Natural killer cell (primary cell): ENCODE data around the gene EEIG1. TPM values are rescaled to one million over a fixed set of nuclear protein-coding genes. Genes with fewer than 3 reads are reported as not detected.

Source experiments
- ATAC-seq, 3 donors: fragments of 150-1000 bp in 2 of 3; fragments of 200-7000 bp in 1 of 3; cut with Tn5 transposase; 1 replicate in 1 of 3; 2 replicates in 2 of 3; pipeline ENCODE4 v1.10.0; 2021; ENCODE audit warnings: mild to moderate bottlenecking in 2 of 3, moderate library complexity in 2 of 3
- DNase-seq, 2 donors: peaks; one replicate each; pipeline versions ENCODE4 v3.0.0 to v3.0.0-alpha.2; 2013 to 2021; ENCODE audit warnings: mixed read lengths in 1 of 2
- H3K27ac ChIP-seq: one replicate; pipeline ENCODE4 v1.5.1; 2013; ENCODE audit warnings: mild to moderate bottlenecking, low read length
- H3K27me3 ChIP-seq: one replicate; pipeline ENCODE4 v1.6.1; 2013; ENCODE audit warnings: low read length; ENCODE audit not compliant: control insufficient read depth, insufficient read depth
- H3K36me3 ChIP-seq: one replicate; pipeline ENCODE4 v1.6.1; 2013; ENCODE audit warnings: low read length; ENCODE audit not compliant: control insufficient read depth, insufficient read depth
- H3K4me1 ChIP-seq: one replicate; pipeline ENCODE4 v1.6.1; 2013; ENCODE audit warnings: low read length; ENCODE audit not compliant: control insufficient read depth, insufficient read depth
- H3K4me3 ChIP-seq: one replicate; pipeline ENCODE4 v1.5.1; 2013; ENCODE audit warnings: low read length
- H3K9me3 ChIP-seq: one replicate; pipeline ENCODE4 v1.6.1; 2013; ENCODE audit warnings: low read length; ENCODE audit not compliant: control insufficient read depth, insufficient read depth
- H3K27ac Mint-ChIP-seq, 2 donors: one replicate each; pipeline ENCODE4 v1.8.0; 2022; ENCODE audit warnings: mild to moderate bottlenecking in 2 of 2, mixed read lengths in 2 of 2, moderate library complexity in 1 of 2
- H3K27me3 Mint-ChIP-seq, 2 donors: one replicate each; pipeline ENCODE4 v1.8.0; 2022; ENCODE audit warnings: low read depth in 2 of 2, mixed read lengths in 2 of 2
- H3K36me3 Mint-ChIP-seq: one replicate; pipeline ENCODE4 v1.8.0; 2022; ENCODE audit warnings: mixed read lengths
- H3K4me1 Mint-ChIP-seq, 2 donors: one replicate each; pipeline ENCODE4 v1.8.0; 2022; ENCODE audit warnings: mixed read lengths in 2 of 2
- H3K4me3 Mint-ChIP-seq: one replicate; pipeline ENCODE4 v1.8.0; 2022; ENCODE audit warnings: mild to moderate bottlenecking, moderate library complexity, mixed read lengths
- H3K9me3 Mint-ChIP-seq, 2 donors: one replicate each; pipeline ENCODE4 v1.8.0; 2022; ENCODE audit warnings: mixed read lengths in 2 of 2
- CTCF ChIP-seq: fragments of 200-600 bp; IDR thresholded peaks from one replicate; pipeline ENCODE4 v1.8.0; 2022; ENCODE audit warnings: antibody characterized with exemption
- WGBS: methylation state at CpG from one replicate; pipeline ENCODE4 v1.1.7; 2013; ENCODE audit warnings: missing lambda C conversion rate; ENCODE audit not compliant: insufficient coverage; 5-methylcytosine and 5-hydroxymethylcytosine counted together
- intact Hi-C: fragments of 100-400 bp; cut with micrococcal nuclease; formaldehyde crosslinking; loops from one replicate; pipeline ENCODE4 v1.14.2; 2022
- total RNA-seq, 4 donors: library from RNA; stranded (reverse); fragments of 120-200 nt in 1 of 4; gene quantifications; one replicate each; pipeline versions ENCODE4 v1.2.3 to v1.2.4, GENCODE V29; 2013 to 2022

EEIG1 gene
- total RNA-seq, 3 donors from 2014 or later (not counting 1 experiment from before 2014, with no cell fraction given): 10.3 to 36.0 (median 28.2) TPM

- Histone ChIP-seq H3K4me1 (peaks cover 38% of the 10 kb centered on the region), H3K4me3 (no peak overlapping the region), H3K9me3 (peaks cover 5% of the 10 kb centered on the region), H3K36me3 (no peaks in the 10 kb centered on the region), H3K27ac (no peak overlapping the region), H3K27me3 (no peaks in the 10 kb centered on the region)
- H3K4me1 Mint-ChIP-seq: peaks cover 15% of the 10 kb centered on the region in 2 donors
- DNase-seq (no peak), ATAC-seq (no peak)
- no peaks in the 10 kb centered on the region for H3K27me3 Mint-ChIP-seq
- H3K27ac Mint-ChIP-seq: no peak overlapping the region
- H3K4me3 Mint-ChIP-seq: no peak overlapping the region
- intact Hi-C loops: no loop called here
- 93% methylated on average over 11 of the region's 11 CpGs for WGBS
- H3K36me3 Mint-ChIP-seq: no peaks in the 10 kb centered on the region
- H3K9me3 Mint-ChIP-seq: peaks cover 0 to 3% of the 10 kb centered on the region in 2 donors
- no peak for TF ChIP-seq CTCF
These were observed 23.3 kb upstream of the EEIG1 start for GRCh38 chr9:128003966-128004604.

GRCh38 chr9:128002959-128003358 is 22.2 kb upstream of the EEIG1 start:
- no peaks in the 10 kb centered on the region for H3K36me3 ChIP-seq
- WGBS: 92% methylated on average over 5 of the region's 5 CpGs
- H3K27ac Mint-ChIP-seq: no peak overlapping the region
- peaks cover 28% of the 10 kb centered on the region for H3K4me1 ChIP-seq
- peaks cover under 1% of the 10 kb centered on the region for H3K9me3 ChIP-seq
- H3K4me3 Mint-ChIP-seq: no peak overlapping the region
- no peak for ATAC-seq
- intact Hi-C loops: no loop called here
- peaks cover 0 to 1% of the 10 kb centered on the region in 2 donors for H3K9me3 Mint-ChIP-seq
- DNase-seq: no peak
- H3K27me3 ChIP-seq: no peaks in the 10 kb centered on the region
- no peak overlapping the region for H3K27ac ChIP-seq
- H3K4me3 ChIP-seq: no peak overlapping the region
- H3K36me3 Mint-ChIP-seq: no peaks in the 10 kb centered on the region
- no peak for TF ChIP-seq CTCF
- H3K27me3 Mint-ChIP-seq: no peaks in the 10 kb centered on the region
- peaks cover 8% of the 10 kb centered on the region in 2 donors for H3K4me1 Mint-ChIP-seq

DNA sequence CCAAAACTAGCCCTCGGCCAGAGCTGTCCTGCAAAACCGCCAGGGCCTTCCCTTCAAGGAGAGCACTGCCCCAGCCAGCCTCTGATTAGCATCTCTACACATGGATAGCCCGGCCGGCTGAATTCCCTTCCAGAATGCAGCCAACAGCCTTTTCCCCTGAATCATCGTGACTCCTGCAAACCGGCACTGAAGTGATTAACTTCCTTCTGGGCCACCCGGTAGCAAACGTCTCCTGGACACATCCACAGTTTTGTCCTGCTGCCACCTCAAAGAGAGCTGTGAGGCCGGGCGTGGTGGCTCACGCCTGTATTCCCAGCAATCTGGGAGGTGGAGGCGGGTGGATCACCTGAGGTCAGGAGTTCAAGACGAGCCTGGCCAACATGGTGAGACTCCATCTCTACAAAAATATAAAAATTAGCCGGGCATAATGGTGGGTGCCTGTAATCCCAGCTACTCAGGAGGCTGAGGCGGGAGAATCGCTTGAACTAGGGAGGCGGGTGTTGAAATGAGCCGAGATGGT is 21.1 kb upstream of the EEIG1 start:
- DNase-seq (no peak), ATAC-seq (no peak)
- no peaks in the 10 kb centered on the region for H3K36me3 Mint-ChIP-seq
- no peaks in the 10 kb centered on the region for H3K4me1 Mint-ChIP-seq
- H3K9me3 ChIP-seq: no peaks in the 10 kb centered on the region
- no peaks in the 10 kb centered on the region for H3K9me3 Mint-ChIP-seq
- no peak overlapping the region for H3K4me3 ChIP-seq
- WGBS: 74% methylated on average over 18 of the region's 18 CpGs
- H3K27ac ChIP-seq: no peak overlapping the region
- no peak for TF ChIP-seq CTCF
- H3K27me3 Mint-ChIP-seq: no peaks in the 10 kb centered on the region
- H3K4me3 Mint-ChIP-seq: no peak overlapping the region
- no peak overlapping the region for H3K27ac Mint-ChIP-seq
- no peaks in the 10 kb centered on the region for H3K36me3 ChIP-seq
- intact Hi-C loops: no loop called here
- peaks cover 17% of the 10 kb centered on the region for H3K4me1 ChIP-seq
- no peaks in the 10 kb centered on the region for H3K27me3 ChIP-seq
